Renal pelvis (tissue), 4 donors: ENCODE results near the gene TTF2. TPM values are rescaled to one million over a fixed set of nuclear protein-coding genes. Genes with fewer than 3 reads are reported as not detected.

Experiments
- DNase-seq: peaks from one replicate; pipeline ENCODE4 v3.0.0-alpha.2; 2013
- polyA plus RNA-seq, 3 donors: library from polyadenylated mRNA; unstranded; fragments of 120-200 nt; gene quantifications; one replicate each; pipeline ENCODE4 v1.2.1, GENCODE V29; 2013; ENCODE audit not compliant: insufficient read length in 3 of 3

TTF2 gene
- polyA plus RNA-seq, 3 donors, result 18.8 to 27.2 (median 24.8) TPM

DNA sequence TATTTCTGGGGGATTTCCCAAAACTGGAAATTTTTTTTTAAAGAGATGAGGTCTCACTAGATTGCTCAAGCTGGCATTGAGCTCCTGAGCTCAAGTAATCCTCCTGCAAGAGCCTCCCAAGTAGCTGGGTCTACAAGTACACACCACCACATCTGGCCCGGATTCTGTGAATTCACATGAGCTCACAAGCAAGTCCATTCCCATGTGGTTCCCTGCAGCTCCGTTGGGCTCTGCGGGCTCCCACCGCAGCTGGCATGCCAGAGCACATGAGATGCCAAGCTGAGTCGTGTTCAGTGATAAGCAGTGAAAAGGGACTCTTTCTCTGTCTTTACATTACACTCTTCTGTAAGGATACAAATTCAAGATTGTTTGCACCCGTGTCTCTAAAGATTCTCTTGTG is 21.9 kb upstream of the TTF2 start:
- DNase-seq, result no peak

DNA sequence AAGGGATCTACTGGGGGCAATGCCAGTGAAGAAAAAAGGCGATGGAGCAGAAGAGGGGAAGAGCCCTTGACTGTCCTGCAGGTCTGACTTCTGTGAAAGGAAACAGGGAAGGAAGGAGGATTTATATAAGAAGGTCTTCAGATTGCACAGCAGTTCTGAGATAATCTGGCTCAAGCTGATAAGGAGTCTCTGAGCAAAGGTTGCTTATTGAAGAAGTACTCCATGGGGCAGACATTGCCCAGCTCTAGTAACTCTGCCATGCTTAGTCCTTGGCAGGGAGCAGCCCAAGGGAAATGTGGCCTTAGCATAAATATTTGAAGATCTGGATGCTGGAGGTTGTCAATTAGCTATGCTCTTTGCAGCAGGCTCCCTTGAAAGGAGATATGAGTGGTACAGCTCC is 15.9 kb upstream of the TTF2 start:
- DNase-seq, result no peak

GRCh38 chr1:117045644-117046043 is 14.5 kb upstream of the TTF2 start:
- no peak for DNase-seq

- DNase-seq, result no peak
These were observed 13.3 kb upstream of the TTF2 start for GRCh38 chr1:117046781-117047180.

- no peak for DNase-seq
These were observed 12.9 kb upstream of the TTF2 start for GRCh38 chr1:117047271-117047670.

DNA sequence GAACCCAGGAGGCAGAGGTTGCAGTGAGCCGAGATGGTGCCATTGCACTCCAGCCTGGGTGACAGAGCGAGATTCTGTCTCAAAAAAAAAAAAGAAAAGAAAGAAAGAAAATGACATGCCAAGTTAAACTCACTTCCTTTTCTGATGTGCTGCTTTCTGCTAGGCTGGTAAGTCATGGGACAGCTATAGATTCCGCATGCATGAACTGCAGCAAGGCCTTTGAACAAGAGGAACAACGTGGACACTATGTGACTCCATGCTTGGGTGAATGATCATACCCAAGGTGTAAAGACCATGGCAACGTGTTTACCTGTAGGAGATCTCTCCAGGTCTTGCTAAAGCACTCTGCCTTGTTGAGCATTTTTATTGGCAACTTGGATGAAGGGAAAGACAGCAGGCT is 10.3 kb upstream of the TTF2 start:
- no peak for DNase-seq

- DNase-seq, result no peak
These were observed 8.7 kb upstream of the TTF2 start for GRCh38 chr1:117051224-117052064.

GRCh38 chr1:117054068-117054467 is 6.1 kb upstream of the TTF2 start:
- no peak for DNase-seq

DNA sequence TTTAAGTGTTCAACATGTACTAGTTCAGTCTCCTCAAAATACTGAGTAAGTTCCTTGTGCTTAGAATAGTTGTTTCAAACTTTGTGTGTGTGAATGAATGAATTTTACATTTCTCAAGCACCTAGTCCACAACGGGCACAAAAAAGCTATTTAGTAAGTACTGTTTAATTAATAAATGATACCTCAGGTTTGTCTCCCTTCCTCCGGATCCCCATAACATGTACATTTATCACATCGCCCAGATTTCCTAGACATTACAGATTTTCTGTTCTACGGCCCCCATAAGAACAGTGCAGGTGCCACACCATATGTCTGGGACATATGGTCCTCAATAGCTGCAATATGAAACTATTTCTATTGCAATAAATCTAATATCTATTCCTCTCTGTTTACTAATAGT is 1.3 kb upstream of the TTF2 start:
- no peak for DNase-seq

DNA sequence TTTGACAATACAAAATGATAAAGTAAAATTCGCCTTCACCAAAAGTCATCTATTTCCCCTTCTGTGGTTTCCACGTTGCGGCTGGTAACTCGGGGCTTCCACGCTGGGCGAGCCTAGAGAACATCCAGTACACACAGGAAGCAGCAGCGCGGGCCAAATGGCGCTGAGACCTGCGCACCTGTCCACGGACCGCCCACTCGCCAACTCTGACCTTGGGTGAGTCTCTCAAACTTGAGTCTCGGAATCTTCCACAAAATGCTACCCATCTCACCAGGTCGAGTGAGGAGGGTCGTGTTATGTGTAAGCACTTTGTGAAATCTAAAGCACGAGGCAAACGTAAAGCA is 820 bp upstream of the TTF2 start:
- peak; percentile 49 for DNase-seq

DNA sequence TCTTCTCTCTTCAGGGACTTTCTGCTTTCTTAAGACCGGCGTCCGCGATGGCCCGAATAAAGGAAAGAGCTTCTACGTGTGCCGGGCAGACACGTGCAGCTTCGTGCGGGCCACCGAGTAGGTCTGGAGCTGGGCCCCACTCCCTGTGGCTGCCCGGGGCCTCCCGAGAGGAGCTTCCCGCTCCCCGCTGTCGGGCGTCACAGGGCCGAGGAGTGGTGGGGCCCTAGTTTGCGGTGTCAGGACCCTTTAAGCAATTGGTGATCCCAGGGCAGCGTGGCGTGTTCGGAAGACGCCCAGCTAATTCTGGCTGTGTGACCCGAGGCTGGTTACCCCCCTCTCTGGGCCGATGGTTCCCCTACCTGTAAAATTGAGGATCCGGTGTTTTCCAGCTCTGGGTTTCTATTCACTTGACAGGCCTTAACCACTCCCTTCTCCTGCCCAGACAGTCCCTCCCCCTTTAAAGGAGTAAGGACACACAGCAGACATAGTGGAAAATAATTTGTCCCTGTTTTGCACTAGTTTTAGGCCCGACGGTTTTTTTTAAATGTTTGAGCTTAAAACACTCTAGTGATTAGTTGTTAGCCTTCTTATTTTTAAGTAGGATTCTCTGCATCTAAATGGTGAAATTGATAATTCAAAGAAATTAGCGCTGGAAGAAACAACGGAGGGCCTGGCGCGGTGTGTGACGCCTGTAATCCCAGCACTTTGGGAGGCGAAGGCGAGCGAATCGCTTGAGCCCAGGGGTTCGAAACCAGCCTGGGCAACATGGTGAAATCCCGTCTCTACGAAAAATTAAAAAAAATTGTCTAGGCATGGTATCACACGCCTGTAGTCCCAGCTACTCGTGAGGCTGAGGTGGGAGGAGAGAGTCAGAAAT is 553 bp downstream of the TTF2 start:
- peak; percentile 39 for DNase-seq

DNA sequence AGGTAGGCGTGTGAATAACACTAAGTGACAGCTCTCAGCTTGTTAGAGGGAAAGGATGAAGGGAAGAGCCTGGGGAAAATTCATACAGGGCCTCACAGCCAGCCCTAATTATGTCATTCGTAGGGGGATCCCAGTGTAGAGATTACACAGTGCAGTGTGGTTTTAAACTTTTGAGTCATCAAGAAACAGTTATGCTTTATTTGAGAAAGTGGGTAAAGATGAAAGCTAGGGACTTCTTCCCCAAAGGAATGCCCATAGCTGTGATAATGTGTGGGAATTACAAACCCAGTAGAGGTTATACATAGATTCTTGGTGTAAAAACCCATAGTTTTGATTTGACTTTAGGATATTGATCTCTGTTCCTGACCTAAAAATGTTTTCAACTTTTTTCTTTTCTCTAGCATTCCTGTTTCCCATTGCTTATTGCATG is 1.9 kb downstream of the TTF2 start:
- DNase-seq, result no peak

DNA sequence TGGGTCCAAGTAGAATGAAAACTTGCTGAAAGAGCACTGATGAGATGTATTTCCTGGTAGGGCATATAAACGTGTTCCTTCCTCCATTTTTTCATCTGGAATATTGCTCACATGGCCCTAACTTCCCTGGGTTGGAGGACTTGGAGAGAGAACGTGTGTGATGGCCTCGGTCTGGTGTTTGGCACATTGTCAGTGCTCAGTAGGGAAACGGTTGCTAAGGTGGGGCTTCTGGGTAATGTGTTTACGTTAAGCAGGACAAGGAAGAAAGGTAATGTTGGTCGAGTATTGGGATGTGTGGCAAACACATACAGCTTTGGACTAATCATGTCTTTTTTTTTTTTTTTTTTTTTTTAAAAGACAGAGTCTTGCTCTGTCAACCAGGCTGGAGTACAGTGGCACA is 6.2 kb downstream of the TTF2 start:
- DNase-seq, result no peak

DNA sequence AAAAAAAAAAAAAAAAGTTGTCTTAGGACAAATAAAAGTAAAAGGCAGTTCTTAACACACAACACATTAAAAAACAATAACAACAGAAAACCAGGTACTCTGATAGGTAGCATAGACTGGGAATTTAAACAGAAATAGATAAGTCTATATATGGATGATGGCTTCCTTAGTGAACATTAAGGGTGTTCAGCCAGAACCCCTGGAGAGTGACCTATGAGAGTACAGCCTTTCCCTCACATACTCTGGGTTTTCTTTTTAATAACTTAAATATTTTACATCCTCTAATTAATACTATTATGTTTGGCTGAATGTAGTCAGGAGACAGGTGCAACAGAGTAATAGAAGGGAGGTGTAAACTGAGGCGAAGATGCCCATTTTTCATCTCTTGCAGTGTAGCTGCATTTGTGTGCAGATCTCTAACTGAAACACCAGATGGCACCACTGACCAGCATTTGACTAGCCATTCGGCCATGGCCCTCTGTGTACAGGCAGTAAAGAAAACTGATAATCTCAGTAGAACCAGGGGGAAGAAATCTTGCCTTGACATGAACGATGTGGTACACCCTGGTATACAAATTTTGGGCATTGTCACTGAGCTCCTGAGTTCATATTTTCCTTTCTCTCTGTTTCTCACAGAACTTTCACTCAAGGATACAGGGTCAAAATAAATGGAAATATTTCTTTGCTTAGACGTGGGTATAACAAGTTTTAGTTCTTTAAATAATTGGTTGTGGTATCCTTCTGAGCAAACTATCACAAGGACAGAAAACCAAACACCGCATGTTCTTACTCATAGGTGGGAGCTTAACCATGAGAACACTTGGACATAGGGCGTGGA is 7.6 kb downstream of the TTF2 start:
- peak; percentile 42 for DNase-seq

DNA sequence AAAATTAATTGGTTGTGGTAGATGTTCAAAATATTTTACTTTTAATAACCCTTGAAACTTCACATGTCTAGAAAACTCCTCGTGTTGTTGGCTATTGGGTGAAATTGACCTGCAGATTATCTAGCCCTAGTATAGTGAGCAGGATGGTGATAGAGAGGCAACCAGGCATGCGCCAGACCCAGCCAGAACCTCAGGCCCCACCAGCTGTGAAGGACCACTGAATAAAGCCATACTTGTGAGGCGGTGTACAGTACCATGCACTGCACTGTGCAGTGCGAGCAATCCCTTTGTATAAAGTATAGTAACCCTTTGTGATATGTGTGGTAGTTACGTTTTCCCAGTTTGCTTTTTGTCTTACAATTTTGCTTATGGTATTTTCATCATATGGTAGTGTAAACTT is 8.5 kb downstream of the TTF2 start:
- no peak for DNase-seq

DNA sequence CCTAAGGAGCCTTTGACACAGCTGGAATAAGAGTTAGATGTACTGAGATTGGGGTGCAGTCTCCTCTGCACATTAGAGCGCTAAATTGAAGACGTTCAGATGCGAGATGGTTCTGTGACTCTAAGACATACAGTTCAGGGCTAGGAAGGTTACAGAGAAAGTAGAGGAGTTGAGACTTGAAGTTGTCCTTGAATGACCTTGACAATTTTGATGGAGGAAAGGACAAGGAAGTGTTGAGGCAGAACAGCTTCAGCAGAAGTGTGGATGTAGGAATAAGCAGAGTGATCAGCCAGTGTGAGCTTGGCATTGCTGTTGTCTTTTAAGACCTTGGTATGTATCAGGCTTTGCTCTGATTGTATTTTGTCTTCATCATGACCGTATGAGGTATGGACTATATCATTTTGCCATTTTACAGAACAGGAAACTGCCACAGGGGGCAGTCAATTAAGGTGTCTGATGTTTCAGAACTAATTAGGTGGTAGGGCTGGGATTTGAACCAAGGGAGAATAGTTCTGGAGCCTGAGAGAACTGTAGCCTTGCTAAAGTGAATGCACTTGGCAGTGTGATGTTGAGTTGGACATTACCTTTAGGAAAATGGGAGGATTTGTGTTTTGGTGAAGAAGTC is 9.2 kb downstream of the TTF2 start:
- DNase-seq, result no peak

DNA sequence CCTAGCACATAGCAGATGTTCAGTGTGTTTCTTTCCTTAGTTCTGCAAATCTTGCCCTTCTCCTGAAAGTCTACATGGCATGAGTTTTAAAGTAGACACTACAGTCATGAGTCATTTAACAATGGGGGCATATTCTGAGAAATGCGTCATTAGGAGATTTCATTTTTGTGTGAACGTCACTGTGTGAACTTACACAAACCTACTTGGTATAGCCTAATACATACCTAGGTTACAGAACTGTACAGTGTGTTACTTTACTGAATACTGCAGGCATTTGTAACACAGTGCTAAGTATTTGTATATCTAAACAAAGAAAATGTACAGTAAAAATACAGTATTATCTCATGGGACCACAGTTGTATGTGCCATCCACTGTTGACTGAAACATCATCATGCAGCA is 10.0 kb downstream of the TTF2 start:
- no peak for DNase-seq

DNA sequence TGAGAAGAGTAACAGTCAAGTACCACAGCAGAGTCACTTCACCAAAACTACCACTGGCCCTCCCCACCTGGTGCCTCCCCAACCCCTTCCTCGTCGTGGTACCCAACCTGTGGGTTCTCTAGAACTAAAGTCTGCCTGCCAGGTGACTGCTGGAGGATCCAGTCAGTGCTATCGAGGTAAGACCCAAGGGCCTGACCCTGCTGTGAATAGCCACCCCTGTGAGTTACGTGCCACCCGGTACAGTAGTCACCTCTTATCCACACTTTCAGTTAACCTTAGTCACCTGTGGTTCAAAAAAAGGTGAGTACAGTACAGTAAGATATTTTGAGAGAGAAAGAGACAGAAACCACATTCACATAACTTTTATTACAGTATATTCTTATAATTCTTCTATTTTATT is 16.5 kb downstream of the TTF2 start:
- no peak for DNase-seq

DNA sequence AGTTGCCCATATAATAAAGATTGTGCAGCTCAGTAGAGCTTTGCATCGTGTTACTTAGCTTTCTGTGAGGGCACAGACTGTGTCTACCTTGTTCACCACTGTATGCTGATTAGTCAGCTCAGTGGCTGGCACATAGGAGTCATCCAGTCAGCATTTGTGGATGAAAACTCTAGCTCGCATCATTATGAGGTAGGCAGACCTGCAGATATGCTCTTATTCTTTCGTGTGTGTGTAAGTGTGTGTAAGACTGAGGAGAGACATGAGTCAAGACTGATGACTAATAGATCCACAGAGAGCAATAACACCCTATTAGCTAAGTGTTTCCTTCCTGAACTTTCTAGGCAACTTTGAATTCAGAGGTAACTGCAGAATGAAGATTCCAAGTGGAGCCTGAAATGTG is 17.1 kb downstream of the TTF2 start:
- DNase-seq, result no peak

GRCh38 chr1:117079737-117080136 is 19.6 kb downstream of the TTF2 start:
- no peak for DNase-seq

- no peak for DNase-seq
These were observed 24.1 kb downstream of the TTF2 start for GRCh38 chr1:117084231-117084630.

GRCh38 chr1:117087686-117088085 is 27.6 kb downstream of the TTF2 start:
- no peak for DNase-seq
